PC-3 (cell line): ENCODE measurements around the gene RSRC1.

Experiments used
- EZH2 ChIP-seq: fragments of 300-600 bp; sonication (generic); IDR thresholded peaks from one replicate; pipeline ENCODE4 v1.6.1; 2017; ENCODE audit warnings: antibody characterized with exemption, mild to moderate bottlenecking, low read length; ENCODE audit not compliant: unreplicated experiment
- EZH2phosphoT487 ChIP-seq: fragments of 300-600 bp; sonication (generic); IDR thresholded peaks from 2 replicates; pipeline ENCODE4 v1.6.1; 2018; ENCODE audit warnings: mild to moderate bottlenecking, antibody characterized with exemption, low read length, borderline replicate concordance
- TF ChIP-seq, protein P1 (sequence below): fragments of 300-600 bp; sonication (generic); conservative IDR thresholded peaks from 2 replicates; pipeline ENCODE4 v1.5.1; 2017; ENCODE audit warnings: antibody characterized with exemption, low read depth, mild to moderate bottlenecking, low read length

DNA sequence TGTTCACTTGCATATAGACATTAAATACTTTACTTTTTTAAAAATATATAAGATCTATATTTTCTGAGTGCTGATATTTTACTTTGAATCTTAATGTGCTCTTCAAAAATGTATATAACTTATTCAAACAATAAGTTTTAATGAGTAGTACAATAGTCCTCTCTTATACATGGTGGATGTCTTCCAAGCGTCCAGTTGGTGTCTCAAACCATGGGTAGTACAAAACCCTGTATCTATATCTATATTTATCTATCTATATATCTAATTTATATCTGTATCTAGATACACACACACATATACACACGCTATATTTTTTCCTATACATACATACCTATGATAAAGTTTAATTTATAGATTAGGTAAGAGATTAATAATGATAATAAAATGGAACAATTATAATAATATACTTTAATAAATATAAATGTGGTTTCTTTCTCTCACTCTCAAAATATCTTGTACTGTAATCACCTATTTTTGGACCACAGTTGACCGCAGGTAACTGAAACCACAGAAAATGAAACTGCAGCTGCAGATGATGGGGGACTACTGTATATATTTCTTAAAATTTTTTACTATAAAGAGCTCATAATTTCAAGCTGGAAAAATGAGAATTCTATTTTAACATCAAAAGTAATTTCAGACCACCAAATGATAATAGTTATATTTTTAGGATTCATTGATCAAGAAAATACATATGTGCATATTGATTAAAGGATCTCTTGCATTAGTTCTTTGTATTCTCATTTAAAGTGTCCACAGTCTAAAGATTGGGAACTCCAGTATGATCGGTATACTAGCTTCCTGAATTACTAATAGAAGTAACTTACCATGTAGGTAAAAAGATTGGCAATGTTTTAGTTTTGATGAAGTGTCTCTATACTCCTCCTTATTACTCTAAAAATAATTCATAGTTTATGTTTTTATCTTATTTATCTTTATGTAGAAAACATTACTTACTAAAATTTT is 246.0 kb downstream of the RSRC1 start:
- TF ChIP-seq, protein P1, sequence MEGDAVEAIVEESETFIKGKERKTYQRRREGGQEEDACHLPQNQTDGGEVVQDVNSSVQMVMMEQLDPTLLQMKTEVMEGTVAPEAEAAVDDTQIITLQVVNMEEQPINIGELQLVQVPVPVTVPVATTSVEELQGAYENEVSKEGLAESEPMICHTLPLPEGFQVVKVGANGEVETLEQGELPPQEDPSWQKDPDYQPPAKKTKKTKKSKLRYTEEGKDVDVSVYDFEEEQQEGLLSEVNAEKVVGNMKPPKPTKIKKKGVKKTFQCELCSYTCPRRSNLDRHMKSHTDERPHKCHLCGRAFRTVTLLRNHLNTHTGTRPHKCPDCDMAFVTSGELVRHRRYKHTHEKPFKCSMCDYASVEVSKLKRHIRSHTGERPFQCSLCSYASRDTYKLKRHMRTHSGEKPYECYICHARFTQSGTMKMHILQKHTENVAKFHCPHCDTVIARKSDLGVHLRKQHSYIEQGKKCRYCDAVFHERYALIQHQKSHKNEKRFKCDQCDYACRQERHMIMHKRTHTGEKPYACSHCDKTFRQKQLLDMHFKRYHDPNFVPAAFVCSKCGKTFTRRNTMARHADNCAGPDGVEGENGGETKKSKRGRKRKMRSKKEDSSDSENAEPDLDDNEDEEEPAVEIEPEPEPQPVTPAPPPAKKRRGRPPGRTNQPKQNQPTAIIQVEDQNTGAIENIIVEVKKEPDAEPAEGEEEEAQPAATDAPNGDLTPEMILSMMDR: no peak
- TF ChIP-seq EZH2 (no peak), EZH2phosphoT487 (no peak)
